SKM-1 treated with dmso at 0.1 percent for 144 hours (cell line): ENCODE measurements around the gene SAMD10.
A peak's percentile ranks its signal among the peaks of the same experiment; 100 is the strongest.
"Not testable (repeated sequence)": the region's sequence is repeated elsewhere in the genome, so short reads cannot be mapped to it uniquely, and the experiment has no call there.

ENCODE experiments used
- DNase-seq: peaks from one replicate; lab custom pipeline; 2025; ENCODE audit not compliant: unreplicated experiment; lab: John Stamatoyannopoulos, UW

The SAMD10 gene

GRCh38 chr20:63969838-63970713 lies 9.4 kb downstream of the SAMD10 start, which contains the start of gene ZNF512B:
TSS of gene ZNF512B (minus strand) at chr20:63969930. CDS start at chr20:63967950, 1,980 bp downstream.
- peak; percentile 26 for DNase-seq

GRCh38 chr20:63968928-63969760 lies 10.3 kb downstream of the SAMD10 start:
- DNase-seq = no peak

GRCh38 chr20:63968136-63968927 lies 11.1 kb downstream of the SAMD10 start:
- no peak for DNase-seq

GRCh38 chr20:63967330-63968135 lies 11.9 kb downstream of the SAMD10 start:
- DNase-seq = no peak

- no peak for DNase-seq
Observed at GRCh38 chr20:63966944-63967322, 12.5 kb downstream of the SAMD10 start.

GRCh38 chr20:63966172-63966943 lies 13.1 kb downstream of the SAMD10 start:
- no peak for DNase-seq

- no peak for DNase-seq
Observed at GRCh38 chr20:63964412-63964811, 15.0 kb downstream of the SAMD10 start.

- no peak for DNase-seq
Observed at GRCh38 chr20:63963784-63964301, 15.6 kb downstream of the SAMD10 start.

- DNase-seq = no peak
Observed at GRCh38 chr20:63963348-63963741, 16.1 kb downstream of the SAMD10 start.

GRCh38 chr20:63962426-63963347 lies 16.8 kb downstream of the SAMD10 start:
- DNase-seq = no peak

- DNase-seq = no peak
Observed at GRCh38 chr20:63961664-63962425, 17.6 kb downstream of the SAMD10 start.

GRCh38 chr20:63960654-63961621 lies 18.5 kb downstream of the SAMD10 start:
- DNase-seq = not testable (repeated sequence)

- no peak for DNase-seq
Observed at GRCh38 chr20:63959699-63960075, 19.8 kb downstream of the SAMD10 start.

- DNase-seq = no peak
Observed at GRCh38 chr20:63958964-63959698, 20.3 kb downstream of the SAMD10 start.

- no peak for DNase-seq
Observed at GRCh38 chr20:63958471-63958870, 21.0 kb downstream of the SAMD10 start.
